ENCODE results near the gene CEMIP. TPM values are rescaled to one million over a fixed set of nuclear protein-coding genes. Genes with fewer than 3 reads are reported as not detected.

Gene CEMIP
- total and polyA plus RNA-seq, 10 of the 15 experiments (the other 5 are each of a cell fraction or from before 2014, with no cell fraction given) = 0.01 to 0.44 (median 0.16) TPM; not detected in 6

DNA sequence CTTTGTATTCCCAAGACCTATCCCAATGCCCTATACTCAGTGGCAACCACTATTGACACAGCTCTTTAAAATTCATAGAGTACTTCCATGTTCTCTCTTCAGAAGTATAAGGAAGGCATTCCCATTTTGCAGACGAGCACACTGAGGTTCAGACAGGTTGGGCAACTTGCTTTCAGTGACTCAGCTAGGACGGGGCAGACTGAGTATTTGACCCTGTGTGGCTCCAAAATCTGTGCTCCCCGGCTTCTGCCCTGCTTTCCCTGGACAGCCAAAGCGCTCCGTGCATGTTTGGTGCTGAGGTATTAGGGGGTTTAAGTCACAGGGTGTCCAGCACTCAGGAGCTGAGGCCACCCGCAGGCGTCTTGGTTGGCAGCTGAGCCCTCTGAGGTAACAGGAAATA, 59.5 kb downstream of the CEMIP start:
- H3K36me3 ChIP-seq (ENCODE audit: control insufficient read depth in 2 of 2, insufficient read depth in 2 of 2, low read length in 1 of 2) = no peaks in the 10 kb centered on the region
- H3K4me1 ChIP-seq (ENCODE audit: control insufficient read depth, insufficient read depth, low read length) = no peaks in the 10 kb centered on the region
- ChIA-PET RAD21 (ENCODE audit: unreplicated experiment) (no interaction called here), SMC1A (ENCODE audit: uncharacterized antibody, unreplicated experiment) (no interaction called here), POLR2A (no interaction called here), CTCF (no interaction called here)
- TF ChIP-seq ZZZ3 (IDR thresholded peaks at IDR 0.05; ENCODE audit: control insufficient read depth, insufficient read length, low read depth) = no peak
- TF ChIP-seq, protein P1, sequence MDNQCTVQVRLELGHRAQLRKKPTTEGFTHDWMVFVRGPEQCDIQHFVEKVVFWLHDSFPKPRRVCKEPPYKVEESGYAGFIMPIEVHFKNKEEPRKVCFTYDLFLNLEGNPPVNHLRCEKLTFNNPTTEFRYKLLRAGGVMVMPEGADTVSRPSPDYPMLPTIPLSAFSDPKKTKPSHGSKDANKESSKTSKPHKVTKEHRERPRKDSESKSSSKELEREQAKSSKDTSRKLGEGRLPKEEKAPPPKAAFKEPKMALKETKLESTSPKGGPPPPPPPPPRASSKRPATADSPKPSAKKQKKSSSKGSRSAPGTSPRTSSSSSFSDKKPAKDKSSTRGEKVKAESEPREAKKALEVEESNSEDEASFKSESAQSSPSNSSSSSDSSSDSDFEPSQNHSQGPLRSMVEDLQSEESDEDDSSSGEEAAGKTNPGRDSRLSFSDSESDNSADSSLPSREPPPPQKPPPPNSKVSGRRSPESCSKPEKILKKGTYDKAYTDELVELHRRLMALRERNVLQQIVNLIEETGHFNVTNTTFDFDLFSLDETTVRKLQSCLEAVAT (IDR thresholded peaks at IDR 0.05) = no peak
- TF ChIP-seq ZNF384 (IDR thresholded peaks at IDR 0.05; ENCODE audit: borderline replicate concordance, low read depth, low read length) = no peak
- no peak for TF ChIP-seq MTA2 (IDR thresholded peaks at IDR 0.05; ENCODE audit: low read depth)
- TF ChIP-seq, protein P2, sequence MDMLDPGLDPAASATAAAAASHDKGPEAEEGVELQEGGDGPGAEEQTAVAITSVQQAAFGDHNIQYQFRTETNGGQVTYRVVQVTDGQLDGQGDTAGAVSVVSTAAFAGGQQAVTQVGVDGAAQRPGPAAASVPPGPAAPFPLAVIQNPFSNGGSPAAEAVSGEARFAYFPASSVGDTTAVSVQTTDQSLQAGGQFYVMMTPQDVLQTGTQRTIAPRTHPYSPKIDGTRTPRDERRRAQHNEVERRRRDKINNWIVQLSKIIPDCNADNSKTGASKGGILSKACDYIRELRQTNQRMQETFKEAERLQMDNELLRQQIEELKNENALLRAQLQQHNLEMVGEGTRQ (IDR thresholded peaks at IDR 0.05; ENCODE audit: borderline replicate concordance, low read depth, low read length) = no peak
- no peak for TF ChIP-seq KAT2A (conservative IDR thresholded peaks at IDR 0.05; ENCODE audit: control insufficient read depth, low read depth, low read length)
- TF ChIP-seq RELA (IDR thresholded peaks at IDR 0.05; ENCODE audit: borderline replicate concordance, partially characterized antibody) = no peak
- no peak for TF ChIP-seq IKZF2 (IDR thresholded peaks at IDR 0.05)
- TF ChIP-seq SP1 (IDR thresholded peaks at IDR 0.05; ENCODE audit: low read depth, low read length) = no peak
- no peak for TF ChIP-seq ATF7 (IDR thresholded peaks at IDR 0.05; ENCODE audit: low read depth)
- TF ChIP-seq POU2F2 (IDR thresholded peaks at IDR 0.05; ENCODE audit: borderline replicate concordance, low read depth, low read length) = no peak
- no peak for TF ChIP-seq PAX5 (IDR thresholded peaks at IDR 0.05; ENCODE audit: borderline replicate concordance, low read depth, low read length)
- no peak for TF ChIP-seq SREBF1 (IDR thresholded peaks at IDR 0.05; ENCODE audit: low read length)
- TF ChIP-seq TAF1 (IDR thresholded peaks at IDR 0.05; ENCODE audit: borderline replicate concordance, low read depth, low read length) = no peak
- no peak for TF ChIP-seq CREM (IDR thresholded peaks at IDR 0.05; ENCODE audit: low read depth)
- no peak overlapping the region for H3K9ac ChIP-seq (ENCODE audit: control insufficient read depth, insufficient read depth, low read length)
- H3K27me3 ChIP-seq (replicated peaks in 1 of 2; ENCODE audit: control insufficient read depth in 2 of 2, insufficient read depth in 2 of 2, low read length in 1 of 2) = peaks cover 1 to 3% of the 10 kb centered on the region in 2 experiments; a peak in 3 of 4 replicates
- H3K4me2 ChIP-seq (ENCODE audit: control insufficient read depth, insufficient read depth) = no peak overlapping the region
- BruUV-seq (replicated peaks) = no TSS peak
- no peak overlapping the region for H2AFZ ChIP-seq (ENCODE audit: control insufficient read depth, low read depth, low read length)
- WGBS (ENCODE audit: insufficient coverage, insufficient replicate concordance, low lambda C conversion rate, missing lambda C conversion rate) = 30% methylated on average over 7 of the region's 7 CpGs
- no peak overlapping the region for H3K27ac ChIP-seq (ENCODE audit: control insufficient read depth, insufficient read depth)
- DNase-seq (ENCODE audit: low read depth, low spot score) (no peak), FAIRE-seq (no peak), ATAC-seq (no peak)
- H4K20me1 ChIP-seq (ENCODE audit: control insufficient read depth, insufficient read depth) = no peaks in the 10 kb centered on the region
- H3K4me3 ChIP-seq = no peak overlapping the region
- in situ Hi-C loops (cut with MboI) = no loop called here
- intact Hi-C loops (cut with micrococcal nuclease; ENCODE audit: unreplicated experiment) = no loop called here
- no peaks in the 10 kb centered on the region for H3K9me3 ChIP-seq (replicated peaks; ENCODE audit: control insufficient read depth, insufficient read depth, low read length)
- no peaks in the 10 kb centered on the region for H3K79me2 ChIP-seq (ENCODE audit: control insufficient read depth, insufficient read depth, low read length)

Measured in GM12878 (cell line).